SHP77 (cell line): ENCODE measurements around the gene C6.
A peak's percentile ranks its signal among the peaks of the same experiment; 100 is the strongest.
"Not testable (repeated sequence)": the region's sequence is repeated elsewhere in the genome, so short reads cannot be mapped to it uniquely, and the experiment has no call there.

ENCODE experiments used
- DNase-seq, 2 experiments: peaks; one replicate each; lab custom pipeline; 2025; lab: John Stamatoyannopoulos, UW

The C6 gene

DNA sequence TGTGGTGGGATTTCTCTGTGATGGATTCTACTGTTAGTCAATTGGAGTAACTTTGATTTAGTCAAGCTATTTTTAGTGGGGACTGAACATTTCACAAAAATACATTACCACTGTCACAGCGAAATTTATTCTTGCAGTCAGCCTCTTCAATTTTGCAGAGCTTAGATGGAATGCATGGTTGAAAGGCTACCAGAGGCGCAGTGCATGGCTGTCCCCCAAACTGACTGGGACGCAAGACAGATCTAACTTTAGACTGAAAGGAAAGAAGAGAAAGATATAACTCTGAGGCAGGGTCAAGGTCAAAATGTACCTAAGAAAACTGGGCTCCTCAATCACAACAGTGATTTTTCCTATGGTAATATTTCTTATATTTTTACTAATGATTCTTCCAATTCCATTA, 13.7 kb downstream of the C6 start:
- DNase-seq, result no peak

DNA sequence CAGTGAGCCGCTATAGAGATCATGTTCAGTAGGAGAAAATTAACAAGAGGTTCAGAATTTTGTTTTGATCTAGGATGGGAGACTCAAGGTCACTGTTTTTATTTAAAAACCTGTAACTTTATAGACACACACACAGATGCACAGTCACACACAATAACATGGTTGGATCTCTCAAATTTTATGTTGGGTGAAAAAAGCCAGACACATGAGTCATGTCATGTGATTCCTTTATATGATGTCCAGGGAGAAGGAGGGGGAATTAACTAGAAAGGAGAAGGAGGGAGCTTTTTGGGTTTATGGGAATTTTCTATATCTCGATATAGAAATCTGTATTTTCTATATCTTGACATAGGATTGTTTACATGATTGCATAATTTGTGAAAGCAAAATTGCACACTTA, 17.1 kb downstream of the C6 start:
- no peak for DNase-seq

DNA sequence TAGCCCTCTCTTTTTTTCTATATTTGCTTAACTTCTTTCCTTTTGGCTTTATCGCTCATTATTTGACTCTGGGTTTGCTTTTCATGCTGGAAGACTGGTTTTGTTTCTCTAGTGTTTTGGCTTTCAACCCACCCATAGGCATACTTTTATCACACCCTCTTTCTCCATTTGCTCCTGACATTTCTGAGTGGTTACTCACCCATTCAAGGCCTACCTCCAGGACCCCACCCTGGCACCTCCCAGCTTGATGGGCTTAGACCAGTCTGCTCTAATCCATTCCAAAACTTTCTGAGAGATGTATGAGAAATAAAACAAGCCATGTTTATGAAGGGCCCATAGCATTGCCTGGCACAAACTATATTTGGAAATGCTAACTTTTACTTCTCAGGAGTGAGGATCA, 18.1 kb downstream of the C6 start:
- DNase-seq, result no peak

DNA sequence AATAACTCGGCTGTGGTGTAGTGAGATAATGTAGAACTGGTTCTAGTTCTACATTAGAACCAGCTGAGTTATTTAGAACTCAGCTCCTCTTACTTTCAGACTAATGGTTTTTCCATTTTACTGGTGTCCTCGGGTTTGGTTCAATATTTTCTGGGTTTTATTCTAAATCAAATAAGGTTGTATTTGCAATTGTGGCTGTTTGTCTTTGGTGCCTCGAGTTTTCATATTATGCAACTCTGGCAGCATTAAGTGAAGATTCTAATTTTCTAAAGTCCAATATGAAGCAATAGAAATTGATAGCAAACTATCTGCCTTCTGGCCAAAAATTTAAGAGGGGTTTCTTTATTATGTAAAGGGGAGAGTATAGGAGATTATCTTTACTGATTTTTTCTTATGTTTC, 19.0 kb downstream of the C6 start:
- DNase-seq, result no peak

DNA sequence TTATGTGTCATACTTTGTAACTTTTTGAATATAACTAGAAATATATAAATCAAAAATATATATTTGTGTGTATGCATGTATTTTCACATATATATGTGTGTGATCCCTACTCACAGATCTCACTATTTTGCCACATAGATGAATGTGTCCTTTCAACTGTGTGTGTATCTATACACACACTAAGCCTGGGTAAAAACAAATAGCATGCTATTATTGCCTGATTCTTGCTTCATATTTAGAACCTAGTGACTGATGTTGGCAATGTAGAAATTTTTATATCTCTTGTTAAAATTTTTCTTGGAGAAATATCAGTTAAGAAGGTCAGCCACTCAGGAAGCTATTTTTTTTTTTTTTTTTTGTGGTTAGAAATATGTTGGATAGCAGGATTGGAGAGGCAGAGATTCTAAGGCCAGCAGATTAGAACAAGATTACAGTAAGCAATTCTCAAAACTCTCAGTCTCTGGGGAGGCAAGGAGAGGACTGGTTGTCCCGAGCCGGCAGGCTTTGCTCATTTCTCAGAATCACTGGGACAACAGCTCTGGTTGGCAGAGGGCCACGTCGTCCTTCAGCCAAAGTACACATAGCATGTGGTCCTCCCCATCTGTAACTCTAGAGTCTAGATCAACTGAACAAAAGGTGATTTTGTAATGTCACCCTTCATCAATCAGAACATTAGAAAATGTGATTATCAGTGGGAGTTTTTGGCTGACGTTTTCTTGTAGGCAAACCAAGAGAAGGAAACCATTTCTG, 19.7 kb downstream of the C6 start:
- DNase-seq, result peak; percentile 94 to 96

DNA sequence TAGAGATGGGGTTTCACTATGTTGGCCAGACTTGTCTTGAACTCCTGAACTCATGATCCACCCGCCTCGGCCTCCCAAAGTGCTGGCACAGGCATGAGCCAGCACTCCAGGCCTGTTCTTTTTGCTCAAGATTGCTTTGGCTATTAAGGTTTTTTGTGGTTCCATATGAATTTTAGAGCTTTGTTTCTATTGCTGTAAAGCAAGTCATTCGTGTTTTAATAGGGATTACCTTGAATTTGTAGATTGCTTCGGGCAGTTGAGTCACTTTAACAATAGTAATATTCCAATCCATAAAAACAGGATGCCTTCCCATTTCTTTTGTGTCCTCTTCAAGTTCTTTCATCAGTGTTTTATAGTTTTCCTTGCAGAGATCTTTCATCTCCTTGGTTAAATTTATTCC, 22.1 kb downstream of the C6 start:
- DNase-seq, result no peak

DNA sequence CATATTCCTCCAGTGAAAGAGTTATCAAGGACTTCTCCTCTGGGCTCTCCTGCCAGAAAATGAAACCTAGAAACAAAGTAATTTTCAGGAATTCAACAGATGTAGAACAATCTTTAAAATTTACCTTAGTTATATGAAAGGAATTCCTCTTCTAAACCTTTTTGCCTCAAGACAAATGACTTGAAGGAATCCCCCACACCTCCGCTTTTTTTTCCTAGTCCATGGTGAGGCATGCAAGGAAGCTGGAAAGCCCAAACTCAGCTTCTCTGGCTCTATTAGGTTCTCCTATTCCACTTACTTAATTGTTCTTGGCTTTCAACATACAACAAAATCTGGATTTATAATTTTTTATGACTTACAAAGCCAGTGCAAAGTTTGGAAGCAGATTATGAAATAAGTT, 27.2 kb downstream of the C6 start:
- no peak for DNase-seq

DNA sequence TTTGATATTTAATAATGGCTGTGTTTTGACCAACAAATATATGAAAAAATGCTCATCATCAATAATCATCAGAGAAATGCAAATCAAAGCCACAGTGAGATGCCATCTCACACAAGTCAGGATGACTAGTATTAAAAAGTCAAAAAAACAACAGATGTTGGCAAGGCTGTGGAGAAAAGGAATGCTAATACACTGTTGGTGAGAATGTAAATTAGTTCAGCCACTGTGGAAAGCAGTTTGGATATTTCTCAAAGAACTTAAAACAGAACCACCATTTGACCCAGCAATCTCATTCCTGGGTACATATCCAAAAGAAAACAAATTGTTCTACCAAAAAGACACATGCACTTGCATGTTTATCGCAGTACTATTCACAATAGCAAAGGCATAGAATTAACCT, 30.0 kb downstream of the C6 start:
- not testable (repeated sequence) for DNase-seq

DNA sequence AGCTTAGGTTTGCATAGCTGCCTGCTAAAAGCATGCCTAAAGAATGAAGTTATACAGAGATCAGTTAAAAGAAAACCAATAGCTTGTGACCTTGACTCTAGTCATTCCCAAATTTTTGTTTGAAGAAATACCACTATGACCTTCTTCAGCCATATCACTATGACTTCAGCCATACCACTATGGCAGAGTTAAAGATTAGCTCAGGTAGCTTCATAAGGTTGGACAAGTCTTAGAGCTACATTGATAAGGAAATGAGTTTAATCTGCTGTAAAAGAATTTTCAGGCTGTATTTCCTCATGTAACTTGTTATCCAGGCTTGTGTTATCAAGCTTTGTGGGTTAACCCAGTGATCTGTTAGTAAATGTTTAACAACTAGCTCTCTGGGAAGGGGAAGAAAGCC, 30.7 kb downstream of the C6 start:
- no peak for DNase-seq

DNA sequence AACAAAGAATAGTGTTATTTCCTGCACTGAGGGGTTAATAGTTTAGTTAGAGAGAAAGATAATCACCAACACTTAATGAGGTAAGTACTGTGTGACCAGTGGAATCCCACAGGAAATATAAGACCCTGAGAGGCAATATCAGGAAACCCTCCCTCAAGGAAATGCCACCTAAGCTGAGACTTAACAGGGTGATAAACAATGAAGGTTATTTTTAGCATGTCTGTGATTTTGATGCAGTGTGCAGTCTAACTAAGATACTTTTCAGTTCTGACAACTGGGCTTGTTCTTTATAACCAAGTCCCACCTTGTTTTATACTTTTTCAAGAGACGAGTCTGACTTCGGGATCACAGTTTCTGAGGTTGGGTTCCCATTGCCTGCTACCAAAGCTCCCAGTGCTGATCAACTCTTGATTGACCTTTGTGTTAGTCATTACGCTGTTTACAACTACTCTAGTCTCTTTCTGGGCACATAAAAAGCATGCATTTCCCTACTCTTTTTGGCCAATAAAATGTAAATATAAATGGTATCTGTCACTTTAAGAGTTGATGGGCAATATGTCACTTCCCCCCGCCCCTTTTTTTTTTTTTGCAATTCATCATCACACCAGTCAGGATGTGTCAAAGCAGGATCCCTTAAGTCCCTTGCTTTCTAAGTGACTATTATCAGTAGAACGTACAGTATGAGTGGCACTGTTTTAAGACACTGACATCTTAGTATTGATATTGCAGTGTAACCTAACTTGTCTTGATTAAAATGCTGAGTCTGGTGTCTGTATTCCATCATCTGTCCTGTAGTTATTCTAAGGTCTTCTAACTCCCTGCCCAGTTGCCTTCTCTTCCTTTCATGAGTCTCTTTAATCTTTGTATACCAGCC, 31.4 kb downstream of the C6 start:
- no peak for DNase-seq

DNA sequence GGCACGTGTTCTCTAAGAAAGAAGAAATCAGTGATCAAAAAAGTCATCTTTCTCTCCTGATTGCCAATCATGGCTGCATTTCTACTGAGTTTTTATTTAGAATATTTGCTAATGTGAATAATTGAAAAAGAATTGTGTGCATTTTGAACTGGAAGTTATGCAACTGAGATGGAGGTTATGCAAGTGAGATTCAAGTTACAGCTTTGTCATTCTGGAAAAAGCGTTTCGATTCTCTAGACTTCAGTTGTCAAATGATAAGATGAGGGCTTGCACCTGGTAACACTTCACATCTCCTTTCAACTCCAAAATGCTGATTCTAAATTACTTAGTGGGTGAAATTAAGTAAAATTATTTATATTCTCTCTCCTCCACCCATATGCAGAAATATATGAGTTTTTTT, 36.4 kb downstream of the C6 start:
- no peak for DNase-seq

DNA sequence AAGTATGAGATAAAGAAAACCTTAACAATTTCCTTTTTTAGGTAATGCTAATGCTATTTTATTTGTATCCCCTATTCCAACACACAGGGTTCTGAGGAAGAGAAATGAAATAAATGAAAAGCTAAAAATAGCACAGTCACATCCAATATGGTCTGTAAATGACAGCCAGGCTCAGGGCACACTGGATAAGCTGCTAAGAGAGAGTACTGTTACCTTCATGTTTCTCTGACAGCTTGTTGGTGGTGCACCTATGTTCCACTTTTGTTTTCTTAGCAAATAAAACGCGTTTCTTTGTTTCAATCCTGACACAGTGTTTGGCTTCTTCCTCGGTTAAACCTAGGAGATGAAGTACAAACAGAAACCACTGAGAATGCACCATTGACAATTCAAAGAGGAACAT, 41.3 kb downstream of the C6 start:
- DNase-seq, result no peak

DNA sequence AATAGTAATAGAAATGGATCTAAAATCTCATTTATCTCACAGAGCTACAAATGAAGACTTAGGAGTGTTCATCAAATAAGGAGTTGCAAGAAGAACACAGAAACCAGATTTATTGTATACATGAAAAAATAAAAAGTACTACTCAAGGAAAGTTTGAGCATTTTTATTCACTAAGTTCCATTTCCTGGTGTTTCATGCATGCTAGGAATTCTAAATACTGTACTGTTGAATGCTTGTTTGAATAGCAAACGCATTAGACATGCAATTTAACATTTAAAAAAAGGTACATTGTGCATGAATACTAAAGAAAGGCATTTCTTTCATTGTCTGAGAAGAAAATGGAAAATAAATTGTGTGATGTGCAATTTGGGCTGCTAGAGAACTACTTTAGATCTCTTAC, 52.1 kb downstream of the C6 start:
- DNase-seq, result no peak

DNA sequence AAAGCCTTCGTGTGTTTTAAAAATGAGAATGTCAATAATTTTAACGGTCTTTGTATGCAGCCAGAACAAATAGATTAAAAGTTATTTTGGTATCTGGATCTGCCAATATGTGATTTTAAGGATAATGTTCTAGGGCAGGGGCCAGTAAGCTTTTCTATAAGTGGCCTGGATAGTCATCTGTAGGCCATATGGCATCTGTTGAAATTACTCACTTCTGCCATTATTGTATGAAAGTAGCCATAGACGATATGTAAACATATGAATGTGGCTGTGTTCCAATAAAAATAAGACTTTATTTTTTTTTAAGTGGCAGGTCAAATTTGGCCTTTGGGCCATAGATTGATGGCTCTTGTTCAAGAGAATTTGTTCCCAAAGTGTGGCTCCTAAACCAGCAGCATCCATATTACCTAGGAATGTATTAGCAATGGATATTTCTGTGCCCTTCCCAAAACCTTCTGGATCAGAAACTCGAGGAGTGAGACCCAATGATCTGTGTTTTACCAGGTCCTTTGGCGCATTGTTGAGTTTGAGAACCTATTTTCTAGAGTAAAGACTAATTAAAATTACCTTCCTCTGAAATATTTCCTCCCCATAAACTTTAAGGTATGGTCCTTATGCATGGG, 55.9 kb downstream of the C6 start:
- DNase-seq, result peak; percentile 78 to 91

DNA sequence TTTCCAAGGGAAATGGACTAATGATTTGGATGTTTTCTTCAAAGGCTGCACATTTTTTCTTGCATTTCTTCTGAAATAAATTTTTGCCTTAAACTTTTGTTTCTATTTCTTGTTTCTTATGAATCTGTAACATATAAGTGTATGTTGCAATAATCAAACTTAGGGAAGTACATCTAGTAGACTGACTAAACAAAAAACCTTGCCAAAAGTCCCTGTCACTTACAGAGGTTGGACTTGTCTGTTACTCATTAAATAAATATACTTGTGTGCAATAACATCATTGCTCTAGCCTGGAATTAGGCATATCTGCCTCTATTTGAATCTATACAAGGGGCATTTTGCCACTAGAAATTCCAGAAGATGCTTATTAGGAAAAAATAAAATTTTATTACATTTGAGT, 56.6 kb downstream of the C6 start:
- peak; percentile 39 to 47 for DNase-seq

DNA sequence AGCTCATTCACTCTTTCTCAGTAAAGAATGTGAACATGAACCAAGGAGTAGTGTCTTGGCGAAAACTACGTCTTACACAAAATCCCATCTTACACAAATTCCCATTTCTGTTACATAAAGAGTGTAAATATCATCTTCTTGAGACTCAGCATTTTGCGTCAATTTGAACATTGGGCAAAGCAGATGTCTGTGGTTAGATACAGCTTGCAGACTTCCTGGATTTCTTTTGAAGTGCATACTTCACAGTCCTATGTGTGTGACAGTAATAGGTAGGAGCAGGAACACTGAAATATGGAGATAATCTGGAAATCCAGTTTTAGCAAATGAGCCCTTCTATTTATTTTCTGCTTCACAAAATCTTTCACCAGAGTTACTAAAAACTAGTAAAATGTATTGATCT, 58.8 kb downstream of the C6 start:
- DNase-seq, result no peak

DNA sequence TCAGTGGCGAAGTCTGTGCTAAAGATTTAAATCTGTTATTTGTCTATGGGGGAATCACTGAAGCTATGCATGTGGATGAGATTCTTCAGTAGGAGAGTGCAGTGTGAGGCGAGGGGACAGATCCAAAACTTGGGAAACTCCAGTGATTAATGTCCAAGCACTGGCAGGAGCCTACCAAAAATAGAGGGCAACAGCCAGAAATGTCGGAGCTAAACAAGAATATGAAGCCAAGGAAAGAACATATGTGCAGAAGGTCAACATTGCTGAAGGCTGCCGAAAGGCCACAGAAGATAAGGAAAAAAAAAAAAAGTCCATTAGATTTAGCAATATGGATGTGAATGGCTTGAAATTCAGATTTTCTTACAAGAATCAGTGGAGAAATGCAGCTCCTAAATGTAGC, 61.8 kb downstream of the C6 start:
- no peak for DNase-seq

DNA sequence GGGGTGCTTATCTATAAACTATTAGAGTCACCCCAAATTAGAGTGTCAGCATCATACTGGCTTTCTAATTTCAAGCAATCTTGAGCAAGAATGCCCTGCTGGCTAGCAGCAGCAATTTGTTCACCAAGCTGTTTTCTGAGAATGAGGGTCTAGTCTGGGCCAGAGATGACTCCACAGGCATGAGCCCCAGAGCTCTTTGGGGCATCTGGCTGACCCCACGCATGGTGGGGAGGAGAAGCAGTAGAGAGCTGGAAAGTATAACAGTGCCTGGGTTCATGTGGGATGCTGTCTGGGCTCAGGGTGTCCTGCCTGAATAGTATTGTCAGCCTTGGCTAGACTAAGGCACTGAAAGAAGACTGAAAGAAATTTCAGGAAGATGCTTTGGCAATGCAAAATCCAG, 64.9 kb downstream of the C6 start:
- DNase-seq, result no peak

DNA sequence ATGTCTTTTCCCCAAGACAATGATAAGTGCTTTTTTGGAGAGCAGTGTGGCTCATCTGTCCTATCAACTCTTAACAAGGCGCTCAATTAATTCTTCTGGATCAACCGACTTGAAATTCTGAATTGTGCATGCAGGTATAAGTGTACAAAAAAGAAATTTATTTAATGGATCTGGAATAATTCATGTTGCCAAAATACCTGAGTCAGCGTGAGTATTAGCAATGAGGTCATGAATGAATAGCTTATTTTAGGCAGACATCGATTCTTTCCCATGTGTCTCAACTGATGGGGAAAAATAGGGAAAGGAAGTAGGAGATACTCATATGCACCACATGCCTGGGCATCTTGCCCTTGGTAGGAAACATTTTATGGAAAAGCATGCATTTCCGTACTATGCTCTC, 68.0 kb downstream of the C6 start:
- no peak for DNase-seq

DNA sequence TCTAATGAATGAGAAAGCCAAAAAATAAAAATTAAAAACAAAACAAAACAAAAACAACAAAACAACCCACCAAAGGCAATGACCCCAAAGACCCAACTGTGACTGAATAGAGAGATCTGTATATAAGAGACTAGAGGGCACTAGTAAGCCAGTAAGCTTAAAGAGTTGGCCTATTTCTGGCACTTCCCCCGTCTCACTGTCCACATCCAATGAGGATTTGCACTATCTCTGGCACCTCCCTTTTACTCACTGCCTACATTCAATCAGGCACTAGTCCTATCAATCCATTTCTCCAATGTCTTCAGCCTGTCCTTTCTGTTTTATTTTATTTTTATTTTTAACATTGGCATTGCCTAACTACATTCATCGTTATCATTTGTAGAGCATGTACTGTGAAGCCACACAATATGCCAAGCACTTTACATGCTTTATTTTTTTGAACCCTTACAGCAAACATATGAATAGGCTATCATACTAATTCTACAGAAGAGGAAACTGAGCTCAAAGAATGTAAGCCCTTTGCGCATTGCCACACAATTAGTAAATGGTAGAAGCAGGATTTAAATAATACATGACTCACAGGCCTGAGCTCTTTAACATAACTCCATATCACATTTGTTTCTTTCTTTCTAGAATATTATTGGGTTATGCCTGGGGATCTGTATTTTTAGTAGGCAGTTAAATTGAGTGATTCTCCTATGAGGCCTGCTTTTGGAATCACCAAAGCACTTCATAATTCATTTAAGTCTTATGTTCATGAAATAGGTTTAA, 70.0 kb downstream of the C6 start:
- no peak for DNase-seq

DNA sequence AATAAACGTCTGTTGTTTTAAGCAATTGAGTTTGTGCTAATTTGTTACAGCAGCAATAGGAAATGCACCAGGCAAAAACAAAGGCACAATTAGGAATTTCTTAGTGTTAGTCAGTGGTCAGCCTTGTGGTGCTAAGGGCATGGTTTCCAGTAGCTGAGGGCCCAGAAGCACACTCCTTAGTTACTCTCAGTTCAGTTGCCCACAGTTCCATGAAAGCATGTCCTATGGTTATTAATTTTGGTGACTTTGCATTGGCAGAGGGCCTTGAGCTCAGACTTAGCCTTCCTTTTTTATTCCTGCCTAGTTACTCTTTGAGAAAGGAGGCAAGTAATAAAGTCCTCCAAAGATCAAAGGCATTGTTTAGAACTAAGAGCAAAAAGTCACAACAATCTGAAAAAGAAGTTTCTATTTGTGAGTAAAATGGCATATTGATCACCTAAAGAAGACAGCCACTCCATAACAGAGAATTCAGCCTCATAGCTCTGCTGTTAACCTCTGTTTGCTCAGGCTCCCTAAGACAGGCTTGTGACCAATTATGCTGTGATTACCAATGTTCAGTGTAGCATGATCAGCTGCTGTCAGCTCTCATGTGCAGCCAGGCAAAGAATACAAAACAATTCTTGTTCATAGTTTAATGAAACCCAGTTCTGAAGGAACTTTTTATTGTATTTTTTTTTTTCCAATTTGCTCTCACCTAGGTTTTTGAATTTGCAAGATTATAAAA, 85.2 kb downstream of the C6 start:
- peak; percentile 44 to 49 for DNase-seq

DNA sequence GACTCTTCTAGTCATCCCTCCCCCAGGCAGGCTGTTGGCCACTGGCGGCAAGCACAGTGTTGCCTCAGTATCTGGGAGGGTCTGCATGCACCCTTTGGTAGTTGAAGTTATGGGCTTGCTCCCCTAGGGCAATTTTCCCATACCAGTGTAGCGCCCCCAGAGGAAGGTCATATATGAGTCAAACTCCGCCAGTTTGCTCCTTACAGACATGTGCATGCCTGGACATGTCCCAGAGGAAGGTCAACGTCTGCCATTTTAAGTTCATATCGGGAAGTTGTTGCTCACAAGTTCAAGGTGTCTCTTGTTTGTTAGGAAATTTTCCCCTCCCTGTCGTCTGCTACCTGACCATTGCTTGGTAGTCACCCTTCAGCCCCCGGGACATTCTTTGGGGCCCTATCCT, 90.9 kb downstream of the C6 start:
- DNase-seq, result no peak
